Subcutaneous abdominal adipose tissue (tissue), 5 donors: ENCODE data around the gene EML5.
"Not testable (repeated sequence)": the region's sequence is repeated elsewhere in the genome, so short reads cannot be mapped to it uniquely, and the experiment has no call there.

ENCODE experiments used
- H3K27ac ChIP-seq: one replicate; pipeline ENCODE4 v1.7.0; 2013; ENCODE audit warnings: low read depth, mild to moderate bottlenecking, inconsistent platforms, low read length, moderate library complexity
- H3K27me3 ChIP-seq, 5 donors: one replicate each; pipeline ENCODE4 v1.7.0; 2013; ENCODE audit warnings: low read length in 5 of 5, inconsistent platforms in 1 of 5; ENCODE audit not compliant: control insufficient read depth in 5 of 5, insufficient read depth in 4 of 5
- H3K36me3 ChIP-seq, 5 donors: one replicate each; pipeline ENCODE4 v1.7.0; 2013; ENCODE audit warnings: low read length in 5 of 5; ENCODE audit not compliant: control insufficient read depth in 5 of 5, insufficient read depth in 5 of 5
- H3K4me1 ChIP-seq, 5 donors: one replicate each; pipeline ENCODE4 v1.7.0; 2013; ENCODE audit warnings: low read length in 5 of 5, mild to moderate bottlenecking in 3 of 5, moderate library complexity in 1 of 5; ENCODE audit not compliant: control insufficient read depth in 5 of 5, insufficient read depth in 5 of 5
- H3K4me3 ChIP-seq, 5 donors: one replicate each; pipeline ENCODE4 v1.7.0; 2013; ENCODE audit warnings: low read length in 5 of 5, low read depth in 1 of 5
- H3K9ac ChIP-seq, 5 donors: one replicate each; pipeline ENCODE4 v1.7.0; 2013; ENCODE audit warnings: low read length in 5 of 5, mild to moderate bottlenecking in 4 of 5, moderate library complexity in 3 of 5
- H3K9me3 ChIP-seq, 5 donors: one replicate each; pipeline ENCODE4 v1.7.0; 2013; ENCODE audit warnings: low read length in 5 of 5; ENCODE audit not compliant: control insufficient read depth in 5 of 5
- donor health status: healthy.
- donor health status: healthy.
- donor health status: healthy.
- donor health status: healthy.
- donor health status: healthy.

EML5 gene

GRCh38 chr14:88829188-88829587 is 36.4 kb upstream of the EML5 start:
- no peak overlapping the region for H3K9ac ChIP-seq
- no peak overlapping the region for H3K4me3 ChIP-seq
- peaks cover 0 to 25% (median 11%) of the 10 kb centered on the region in 5 donors for H3K4me1 ChIP-seq
- no peak overlapping the region for H3K27ac ChIP-seq
- no peaks in the 10 kb centered on the region for H3K27me3 ChIP-seq
- H3K36me3 ChIP-seq, result no peaks in the 10 kb centered on the region
- no peaks in the 10 kb centered on the region for H3K9me3 ChIP-seq

GRCh38 chr14:88825503-88825902 is 32.8 kb upstream of the EML5 start:
- peak overlapping the region in 2 of 5 donors; percentile 80 to 90 for H3K4me3 ChIP-seq
- peak overlapping the region in 3 of 5 donors; percentile 78 to 84 (median 84) for H3K9ac ChIP-seq
- H3K27me3 ChIP-seq, result no peaks in the 10 kb centered on the region
- no peak overlapping the region for H3K27ac ChIP-seq
- no peaks in the 10 kb centered on the region for H3K36me3 ChIP-seq
- H3K4me1 ChIP-seq, result peaks cover 0 to 31% (median 16%) of the 10 kb centered on the region in 5 donors
- no peaks in the 10 kb centered on the region for H3K9me3 ChIP-seq

- H3K36me3 ChIP-seq, result no peaks in the 10 kb centered on the region
- no peaks in the 10 kb centered on the region for H3K27me3 ChIP-seq
- peaks cover 0 to 29% (median 16%) of the 10 kb centered on the region in 5 donors for H3K4me1 ChIP-seq
- peak overlapping the region; percentile 95 for H3K27ac ChIP-seq
- H3K4me3 ChIP-seq, result peak overlapping the region; percentile 80 to 98 (median 90)
- H3K9me3 ChIP-seq, result no peaks in the 10 kb centered on the region
- peak overlapping the region in 4 of 5 donors; percentile 78 to 84 (median 82) for H3K9ac ChIP-seq
These were observed 32.3 kb upstream of the EML5 start for GRCh38 chr14:88825078-88825458.

- Histone ChIP-seq H3K9ac (peak within 1 kb of the TSS; percentile 75 to 84 (median 80)), H3K27me3 (no peaks in the 10 kb centered on the region), H3K36me3 (no peaks in the 10 kb centered on the region), H3K4me1 (peaks cover 0 to 24% (median 16%) of the 10 kb centered on the region in 5 donors), H3K9me3 (no peaks in the 10 kb centered on the region), H3K4me3 (peak within 1 kb of the TSS; percentile 80 to 98 (median 90)), H3K27ac (peak within 1 kb of the TSS; percentile 95)
These were observed 31.7 kb upstream of the EML5 start, which contains the start of gene TTC8 for GRCh38 chr14:88824314-88825077. TTC8 (plus strand) TSS chr14:88824651; CDS start chr14:88824708, 57 bp downstream.

- Histone ChIP-seq H3K4me3 (peak overlapping the region; percentile 72 to 98 (median 90)), H3K27me3 (no peaks in the 10 kb centered on the region), H3K4me1 (peaks cover 0 to 18% (median 15%) of the 10 kb centered on the region in 5 donors), H3K9me3 (no peaks in the 10 kb centered on the region), H3K9ac (peak overlapping the region; percentile 75 to 84 (median 80)), H3K27ac (peak overlapping the region; percentile 95), H3K36me3 (no peaks in the 10 kb centered on the region)
These were observed 31.2 kb upstream of the EML5 start for GRCh38 chr14:88823968-88824313.

GRCh38 chr14:88821888-88822287 is 29.1 kb upstream of the EML5 start:
- Histone ChIP-seq H3K27me3 (no peaks in the 10 kb centered on the region), H3K27ac (no peak overlapping the region), H3K4me1 (peaks cover 0 to 16% (median 15%) of the 10 kb centered on the region in 5 donors)

GRCh38 chr14:88821378-88821777 is 28.6 kb upstream of the EML5 start:
- no peaks in the 10 kb centered on the region for H3K9me3 ChIP-seq
- H3K27me3 ChIP-seq, result no peaks in the 10 kb centered on the region
- no peak overlapping the region for H3K4me3 ChIP-seq
- H3K36me3 ChIP-seq, result no peaks in the 10 kb centered on the region
- peaks cover 0 to 16% (median 15%) of the 10 kb centered on the region in 5 donors for H3K4me1 ChIP-seq
- H3K27ac ChIP-seq, result no peak overlapping the region
- no peak overlapping the region for H3K9ac ChIP-seq

More at GRCh38 chr14:88821888-88822287, 29.1 kb upstream of the EML5 start:
- H3K4me3 ChIP-seq, result no peak overlapping the region
- H3K9me3 ChIP-seq, result no peaks in the 10 kb centered on the region
- H3K9ac ChIP-seq, result no peak overlapping the region
- H3K36me3 ChIP-seq, result no peaks in the 10 kb centered on the region

- not testable (repeated sequence) for H3K36me3 ChIP-seq, H3K4me1 ChIP-seq, H3K9me3 ChIP-seq, H3K27ac ChIP-seq, H3K9ac ChIP-seq, H3K27me3 ChIP-seq, H3K4me3 ChIP-seq
These were observed 26.9 kb upstream of the EML5 start for GRCh38 chr14:88819674-88820073.

- Histone ChIP-seq H3K36me3 (no peaks in the 10 kb centered on the region), H3K27ac (no peak overlapping the region), H3K27me3 (no peaks in the 10 kb centered on the region), H3K9me3 (no peaks in the 10 kb centered on the region), H3K4me3 (no peak overlapping the region), H3K9ac (no peak overlapping the region), H3K4me1 (no peaks in the 10 kb centered on the region)
These were observed 25.3 kb upstream of the EML5 start for GRCh38 chr14:88818018-88818417.

GRCh38 chr14:88815980-88816379 is 23.2 kb upstream of the EML5 start:
- Histone ChIP-seq H3K4me3 (no peak overlapping the region), H3K9ac (no peak overlapping the region), H3K36me3 (no peaks in the 10 kb centered on the region), H3K9me3 (no peaks in the 10 kb centered on the region), H3K27me3 (no peaks in the 10 kb centered on the region), H3K27ac (no peak overlapping the region), H3K4me1 (no peaks in the 10 kb centered on the region)
